HEK293T (cell line): ENCODE measurements around the gene SLC43A3.

Source experiments
- BHLHE40 ChIP-seq: fragments of 450-650 bp; IDR thresholded peaks from 2 replicates; pipeline ENCODE4 v1.6.1; 2016; ENCODE audit warnings: mild to moderate bottlenecking, moderate library complexity, borderline replicate concordance
- ELF4 ChIP-seq: fragments of 450-650 bp; IDR thresholded peaks from 2 replicates; pipeline ENCODE4 v1.6.1; 2017; ENCODE audit warnings: antibody characterized with exemption
- FOXA1 ChIP-seq: fragments of 450-650 bp; IDR thresholded peaks from 2 replicates; pipeline ENCODE4 v1.6.1; 2016; ENCODE audit warnings: mild to moderate bottlenecking
- FOXM1 ChIP-seq: fragments of 450-650 bp; IDR thresholded peaks from 2 replicates; pipeline ENCODE4 v1.6.1; 2017; ENCODE audit warnings: mild to moderate bottlenecking, borderline replicate concordance
- NFRKB ChIP-seq: fragments of 450-650 bp; IDR thresholded peaks from 2 replicates; pipeline ENCODE4 v1.6.1; 2016; ENCODE audit warnings: mild to moderate bottlenecking, moderate library complexity
- SP1 ChIP-seq: fragments of 450-650 bp; IDR thresholded peaks from 2 replicates; pipeline ENCODE4 v1.6.1; 2017
- SUZ12 ChIP-seq: fragments of 450-650 bp; IDR thresholded peaks from 2 replicates; pipeline ENCODE4 v1.6.1; 2016; ENCODE audit warnings: mild to moderate bottlenecking
- TARDBP ChIP-seq: fragments of 450-650 bp; IDR thresholded peaks from 2 replicates; pipeline ENCODE4 v1.6.1; 2016

DNA sequence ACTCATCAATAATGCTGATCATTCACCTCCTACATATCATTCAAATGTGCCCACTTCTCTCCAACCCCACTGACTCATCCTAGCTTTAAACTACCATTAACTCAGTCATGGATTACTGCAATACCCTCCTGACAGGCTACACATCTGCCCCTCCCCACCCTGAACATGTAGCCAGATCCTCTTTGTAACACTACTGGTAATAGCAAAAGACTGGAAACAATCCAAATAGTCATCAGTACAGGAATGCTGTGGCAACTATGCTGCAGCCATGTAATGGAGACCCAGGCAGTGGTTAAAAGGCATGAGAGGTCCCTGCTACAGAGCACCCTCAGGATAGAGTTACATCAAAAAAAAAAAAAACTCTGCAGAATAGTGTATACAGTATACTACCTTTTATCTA is 16.6 kb downstream of the SLC43A3 start:
- TF ChIP-seq SP1: no peak
- TF ChIP-seq BHLHE40: no peak
- no peak for TF ChIP-seq ELF4
- no peak for TF ChIP-seq TARDBP
- no peak for TF ChIP-seq FOXA1
- TF ChIP-seq SUZ12: no peak
- TF ChIP-seq NFRKB: no peak
- no peak for TF ChIP-seq FOXM1
